ENCODE data around the gene CTNNA1.
"Not testable (repeated sequence)": the region's sequence is repeated elsewhere in the genome, so short reads cannot be mapped to it uniquely, and the experiment has no call there.

The CTNNA1 gene

DNA sequence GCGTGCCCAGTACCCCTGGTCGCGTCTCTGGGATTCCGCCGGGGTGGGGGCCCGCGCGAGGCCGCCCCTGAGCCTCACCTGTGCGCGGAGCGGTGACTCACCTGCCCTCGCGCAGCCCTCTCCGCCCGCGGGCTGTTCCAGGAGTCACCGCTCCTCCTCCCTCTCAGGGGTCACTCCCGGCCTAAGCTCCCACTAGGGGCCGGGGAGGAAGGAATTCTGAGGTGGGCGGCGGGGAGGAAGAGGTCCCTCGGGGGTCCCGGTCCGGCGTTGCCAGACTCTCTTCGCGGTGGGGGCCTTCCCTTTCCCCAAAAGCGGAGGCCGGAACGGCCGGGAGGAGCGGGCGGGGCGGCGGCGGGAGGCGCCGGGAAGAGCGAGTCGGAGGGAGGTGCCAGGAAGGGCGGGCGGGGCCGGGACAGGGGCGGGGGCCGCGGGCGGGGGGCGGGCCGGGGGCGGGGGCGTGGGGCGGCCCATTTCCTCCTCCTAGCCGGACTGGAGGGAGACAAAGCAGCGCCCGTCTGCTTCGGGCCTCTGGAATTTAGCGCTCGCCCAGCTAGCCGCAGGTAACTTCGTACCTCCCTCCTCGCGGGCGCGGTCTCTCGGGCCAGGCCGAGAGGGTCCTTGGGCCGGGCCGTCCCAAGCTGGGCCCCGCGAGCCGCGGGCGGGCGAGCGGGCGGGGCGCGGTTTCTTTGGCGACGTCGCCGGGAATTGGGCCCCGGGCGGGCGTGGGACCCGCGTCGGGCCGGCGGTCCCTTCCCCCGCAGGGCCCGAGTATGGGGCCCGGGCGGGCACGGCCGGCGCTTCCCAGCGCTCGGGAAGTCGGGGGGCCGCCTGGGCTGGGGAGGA lies at the start of gene CTNNA1:
Gene CTNNA1 (plus strand): TSS at position 475 of the 843 bp plus-strand sequence. CDS start 28,500 bp downstream, outside the sequence.
- FAIRE-seq: no peak

DNA sequence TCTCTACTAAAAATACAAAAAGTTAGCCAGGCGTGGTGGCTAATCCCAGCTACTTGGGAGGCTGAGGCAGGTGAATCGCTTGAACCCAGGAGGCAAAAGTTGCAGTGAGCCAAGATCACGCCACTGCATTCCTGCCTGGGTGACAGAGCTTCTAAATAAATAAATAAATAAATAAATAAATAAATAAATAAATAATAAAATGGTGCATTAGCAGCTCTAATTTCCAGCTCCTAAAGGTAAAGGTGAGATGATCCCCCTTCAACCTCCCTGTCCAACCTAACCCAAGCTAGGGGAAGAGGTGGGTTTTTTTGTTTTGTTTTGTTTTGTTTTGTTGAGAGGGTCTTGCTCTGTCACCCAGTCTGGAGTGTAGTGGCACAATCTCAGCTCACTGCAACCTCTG lies 49.4 kb upstream of the CTNNA1 start:
- not testable (repeated sequence) for FAIRE-seq

DNA sequence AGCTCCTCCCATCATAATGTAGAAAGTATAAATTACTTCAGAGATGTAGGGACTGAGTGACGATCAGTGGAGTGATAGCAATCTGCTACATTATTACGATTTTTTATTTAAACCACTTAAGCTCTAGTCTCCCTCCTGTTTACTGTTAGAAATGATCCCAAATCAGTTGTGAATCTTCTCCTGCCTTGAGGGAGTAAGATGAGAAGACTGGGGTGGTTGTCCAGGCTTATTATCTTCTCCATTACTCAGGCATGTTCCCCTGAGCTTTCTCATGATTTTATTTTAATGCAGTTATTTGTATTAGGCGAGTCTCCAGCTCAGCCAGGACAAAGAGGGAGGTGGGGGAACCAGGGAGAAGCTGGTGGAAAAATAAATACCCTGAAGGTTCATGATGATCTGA lies 48.2 kb upstream of the CTNNA1 start:
- no peak for FAIRE-seq

GRCh38 chr5:138705567-138705966 lies 47.7 kb upstream of the CTNNA1 start:
- FAIRE-seq: no peak

- no peak for FAIRE-seq
Measured at GRCh38 chr5:138706655-138707480, 46.4 kb upstream of the CTNNA1 start.

GRCh38 chr5:138708791-138709190 lies 44.4 kb upstream of the CTNNA1 start:
- FAIRE-seq: no peak

GRCh38 chr5:138709202-138709601 lies 44.0 kb upstream of the CTNNA1 start:
- no peak for FAIRE-seq

GRCh38 chr5:138711087-138711486 lies 42.1 kb upstream of the CTNNA1 start:
- FAIRE-seq: no peak

- FAIRE-seq: no peak
Measured at GRCh38 chr5:138711811-138712210, 41.4 kb upstream of the CTNNA1 start.

DNA sequence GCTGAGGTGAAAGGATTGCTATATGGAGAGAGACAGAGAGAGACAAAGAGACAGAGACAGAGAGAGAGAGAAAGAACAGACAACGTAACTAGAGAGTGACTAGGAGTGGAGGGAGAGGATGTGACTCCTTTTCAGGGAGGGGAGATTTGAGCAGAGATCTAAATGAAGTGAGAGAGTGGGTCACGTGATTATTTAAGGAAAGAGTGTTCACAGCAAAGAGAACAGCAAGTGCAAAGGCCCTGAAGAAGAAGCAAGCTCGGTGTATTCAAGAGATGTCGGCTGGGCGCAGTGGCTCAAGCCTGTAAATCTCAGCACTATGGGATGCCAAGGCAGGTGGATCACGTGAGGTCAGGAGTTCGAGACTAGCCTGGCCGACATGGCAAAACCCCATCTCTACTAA lies 40.9 kb upstream of the CTNNA1 start:
- FAIRE-seq: no peak

DNA sequence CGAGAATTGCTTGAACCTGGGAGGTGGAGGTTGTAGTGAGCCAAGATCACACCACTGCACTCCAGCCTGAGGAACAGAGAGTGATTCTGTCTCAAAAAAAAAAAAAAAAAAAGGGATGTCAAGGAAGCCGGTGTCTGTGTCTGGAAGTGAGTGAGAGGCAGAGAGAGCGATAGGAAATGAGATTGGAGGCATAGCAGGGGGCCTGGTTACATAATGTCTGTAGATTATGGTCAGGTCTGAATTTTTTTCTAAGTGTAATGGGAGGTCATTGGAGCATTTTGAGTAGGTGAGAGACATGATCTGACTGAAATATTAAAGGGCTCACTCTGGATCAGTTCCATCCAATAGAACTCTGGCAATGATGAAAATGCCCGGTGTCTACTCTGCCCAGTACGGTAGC lies 40.4 kb upstream of the CTNNA1 start:
- no peak for FAIRE-seq

DNA sequence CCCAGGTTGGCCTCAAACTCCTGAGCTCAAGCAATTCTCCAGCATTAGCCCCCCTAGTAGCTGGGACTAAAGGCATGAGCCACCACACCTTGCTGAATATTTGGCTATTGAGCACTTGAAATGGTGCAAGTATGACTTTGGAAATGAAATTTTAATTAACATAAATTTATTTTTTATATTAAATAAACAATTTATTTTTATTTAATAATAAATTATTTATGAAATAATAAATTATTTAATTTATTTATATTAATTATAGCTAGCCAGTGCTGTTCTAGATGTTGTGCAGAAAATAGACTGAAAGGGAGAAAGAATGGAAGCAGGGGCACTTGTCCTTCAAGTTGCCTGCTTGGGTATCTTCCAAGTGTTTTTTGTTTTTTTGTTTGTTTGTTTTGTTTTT lies 40.0 kb upstream of the CTNNA1 start:
- no peak for FAIRE-seq

- no peak for FAIRE-seq
Measured at GRCh38 chr5:138714694-138715093, 38.5 kb upstream of the CTNNA1 start.

DNA sequence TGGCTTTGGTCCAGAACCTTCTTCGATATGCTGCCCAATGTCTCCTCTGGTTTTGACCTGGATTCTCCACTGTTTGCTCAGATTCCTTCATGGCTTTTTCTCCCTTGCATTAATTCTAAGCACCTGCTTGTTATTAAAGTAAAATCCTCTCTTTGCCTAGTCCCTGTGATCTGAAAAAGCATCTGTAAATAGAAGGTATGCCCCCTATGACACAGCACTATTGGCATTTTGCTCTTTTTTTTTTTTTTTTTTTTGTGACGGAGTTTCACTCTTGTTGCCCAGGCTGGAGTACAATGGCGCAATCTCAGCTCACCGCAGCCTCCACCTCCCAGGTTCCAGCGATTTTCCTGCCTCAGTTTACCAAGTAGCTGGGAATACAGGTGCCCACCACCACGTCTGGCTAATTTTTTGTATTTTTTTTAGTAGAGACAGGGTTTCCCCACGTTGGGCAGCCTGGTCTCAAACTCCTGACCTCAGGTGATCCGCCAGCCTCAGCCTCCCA lies 37.2 kb upstream of the CTNNA1 start:
- FAIRE-seq: not testable (repeated sequence)

DNA sequence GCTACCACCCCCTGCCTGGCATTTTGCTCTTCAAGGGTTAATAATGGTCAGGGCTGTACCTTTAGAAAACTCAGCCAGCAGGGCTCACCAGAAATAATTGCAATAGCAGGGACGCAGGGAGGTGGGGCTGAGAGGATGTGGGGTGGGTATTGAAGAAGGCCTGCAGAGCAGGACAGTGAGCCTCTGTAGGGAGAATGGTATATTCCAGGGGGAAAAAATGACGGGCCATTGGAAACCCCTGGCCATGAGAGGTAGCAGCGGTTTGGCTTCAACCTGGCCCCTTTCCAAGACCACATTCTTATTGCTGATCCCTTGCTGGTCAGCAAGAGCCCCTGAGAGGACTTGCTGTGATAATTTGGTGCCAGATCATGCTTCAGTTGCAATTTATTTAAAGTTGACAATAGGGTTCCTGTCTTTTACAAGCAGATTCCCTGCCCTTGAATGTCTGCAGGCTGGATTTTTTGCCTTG lies 36.7 kb upstream of the CTNNA1 start:
- FAIRE-seq: no peak

GRCh38 chr5:138717399-138717798 lies 35.8 kb upstream of the CTNNA1 start:
- FAIRE-seq: no peak

- FAIRE-seq: no peak
Measured at GRCh38 chr5:138719811-138720210, 33.4 kb upstream of the CTNNA1 start.

GRCh38 chr5:138720840-138721239 lies 32.4 kb upstream of the CTNNA1 start:
- no peak for FAIRE-seq

DNA sequence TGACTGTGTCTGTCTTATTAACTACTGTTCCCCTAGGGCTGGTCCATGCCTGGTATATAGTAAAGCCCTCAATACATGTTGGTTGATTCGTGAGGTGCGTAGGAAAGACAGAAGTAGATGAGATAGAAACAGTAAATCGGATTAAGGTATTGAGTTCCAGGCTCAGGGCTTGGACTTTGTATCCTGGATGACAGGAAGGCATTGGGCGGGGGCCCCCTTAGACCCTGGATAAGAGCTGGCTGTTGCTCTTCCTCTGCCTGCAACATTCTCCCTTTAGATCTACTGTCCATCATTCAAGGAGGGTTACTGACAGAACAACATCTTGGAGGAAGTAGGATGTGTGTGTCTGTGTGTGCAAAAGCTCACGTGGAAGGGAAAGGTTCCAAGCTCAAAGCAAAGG lies 31.2 kb upstream of the CTNNA1 start:
- no peak for FAIRE-seq

GRCh38 chr5:138722544-138723177 lies 30.6 kb upstream of the CTNNA1 start:
- FAIRE-seq: no peak

DNA sequence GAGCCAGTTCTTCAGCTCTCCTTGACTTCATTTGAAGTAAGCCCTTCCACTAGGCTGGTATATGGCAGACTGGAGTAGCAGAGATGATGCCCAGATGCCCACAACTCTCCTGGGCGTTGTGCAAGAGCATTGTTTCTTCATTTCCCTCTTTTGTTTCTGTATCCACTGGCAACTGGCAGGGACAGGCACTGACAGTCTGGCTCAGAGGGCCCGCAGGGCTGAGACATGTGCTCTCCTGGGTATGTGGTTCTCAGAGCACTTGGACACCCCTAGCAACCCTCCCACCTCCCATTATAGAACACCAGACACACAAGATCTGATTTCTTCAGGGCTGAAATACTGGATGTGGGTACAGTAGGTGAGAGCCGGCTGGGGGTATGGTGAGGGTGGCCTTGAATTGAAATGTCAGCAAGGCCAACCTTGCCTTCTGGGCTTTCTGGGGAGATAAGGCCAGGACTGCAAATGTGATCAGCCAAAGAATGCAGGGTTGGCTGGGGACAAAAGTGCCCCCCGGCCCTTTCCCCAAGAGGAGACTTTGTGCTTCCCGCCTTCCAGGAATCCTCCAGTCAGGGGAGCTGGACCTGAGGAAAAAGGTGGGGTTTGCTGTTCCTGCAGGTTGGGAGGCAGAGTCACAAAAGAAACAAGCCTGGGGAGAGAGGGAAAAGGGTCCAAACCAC lies 28.6 kb upstream of the CTNNA1 start:
- no peak for FAIRE-seq

DNA sequence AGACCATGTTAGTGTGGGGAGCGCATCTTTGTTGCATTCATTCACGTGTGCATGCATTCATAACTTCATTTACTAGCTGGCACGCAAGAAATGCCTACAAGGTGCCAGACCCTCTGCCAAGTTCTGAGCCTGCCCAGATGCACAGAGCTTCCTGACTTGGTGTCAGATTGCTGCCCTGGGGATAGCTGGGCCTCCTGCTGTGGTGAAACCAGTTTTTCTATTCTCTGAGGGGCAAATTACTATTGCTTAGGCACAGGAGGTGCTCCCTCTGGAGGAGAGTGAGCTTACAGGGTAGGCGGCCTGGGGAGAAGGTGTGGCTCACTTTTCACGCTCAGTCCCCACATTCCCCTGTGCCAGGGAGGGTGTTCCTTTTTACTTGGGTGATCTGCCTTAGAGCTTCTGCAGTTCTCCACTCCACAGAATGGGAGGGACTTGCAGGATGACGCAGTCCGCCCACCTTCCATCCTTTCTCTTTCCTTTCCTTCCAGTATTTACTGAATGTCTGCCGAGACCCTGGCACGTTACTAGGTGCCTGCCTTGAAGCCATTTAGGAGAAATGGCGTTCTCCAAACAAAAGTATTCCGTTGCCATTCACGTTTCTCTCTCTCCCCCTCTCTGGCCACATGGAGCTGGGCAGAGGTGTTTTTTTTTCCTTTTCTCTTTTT lies 27.9 kb upstream of the CTNNA1 start:
- FAIRE-seq: no peak
